Measurements from ENCODE around the gene VOPP1. TPM values are rescaled to one million over a fixed set of nuclear protein-coding genes. Genes with fewer than 3 reads are reported as not detected.
"Not testable (repeated sequence)": the region's sequence is repeated elsewhere in the genome, so short reads cannot be mapped to it uniquely, and the experiment has no call there.

The VOPP1 gene
- total RNA-seq, 1 donor from 2014 or later: 138 TPM

GRCh38 chr7:55514546-55515265 lies 57.6 kb downstream of the VOPP1 start:
- DNase-seq (ENCODE audit: extremely low read depth, low read depth, low spot score): no peak

GRCh38 chr7:55513868-55514267 lies 58.4 kb downstream of the VOPP1 start:
- no peak for DNase-seq (ENCODE audit: extremely low read depth, low read depth, low spot score)

- DNase-seq (ENCODE audit: extremely low read depth, low read depth, low spot score): no peak
Measured at GRCh38 chr7:55512635-55513191, 59.6 kb downstream of the VOPP1 start.

GRCh38 chr7:55510621-55511020 lies 61.7 kb downstream of the VOPP1 start:
- no peak for DNase-seq (ENCODE audit: extremely low read depth, low read depth, low spot score)

GRCh38 chr7:55510206-55510605 lies 62.1 kb downstream of the VOPP1 start:
- DNase-seq (ENCODE audit: extremely low read depth, low read depth, low spot score): not testable (repeated sequence)

GRCh38 chr7:55509322-55509721 lies 63.0 kb downstream of the VOPP1 start:
- DNase-seq (ENCODE audit: extremely low read depth, low read depth, low spot score): no peak

GRCh38 chr7:55508221-55509011 lies 63.9 kb downstream of the VOPP1 start:
- DNase-seq (ENCODE audit: extremely low read depth, low read depth, low spot score): no peak

- no peak for DNase-seq (ENCODE audit: extremely low read depth, low read depth, low spot score)
Measured at GRCh38 chr7:55507743-55508142, 64.6 kb downstream of the VOPP1 start.

- DNase-seq (ENCODE audit: extremely low read depth, low read depth, low spot score): no peak
Measured at GRCh38 chr7:55504967-55505658, 67.2 kb downstream of the VOPP1 start.

- no peak for DNase-seq (ENCODE audit: extremely low read depth, low read depth, low spot score)
Measured at GRCh38 chr7:55504093-55504859, 68.0 kb downstream of the VOPP1 start.

GRCh38 chr7:55502858-55503440 lies 69.4 kb downstream of the VOPP1 start:
- no peak for DNase-seq (ENCODE audit: extremely low read depth, low read depth, low spot score)

GRCh38 chr7:55502124-55502857 lies 70.0 kb downstream of the VOPP1 start:
- DNase-seq (ENCODE audit: extremely low read depth, low read depth, low spot score): no peak

- no peak for DNase-seq (ENCODE audit: extremely low read depth, low read depth, low spot score)
Measured at GRCh38 chr7:55501611-55502010, 70.7 kb downstream of the VOPP1 start.

- DNase-seq (ENCODE audit: extremely low read depth, low read depth, low spot score): no peak
Measured at GRCh38 chr7:55500117-55500756, 72.1 kb downstream of the VOPP1 start.

GRCh38 chr7:55499591-55499990 lies 72.7 kb downstream of the VOPP1 start:
- DNase-seq (ENCODE audit: extremely low read depth, low read depth, low spot score): no peak

GRCh38 chr7:55498770-55499169 lies 73.5 kb downstream of the VOPP1 start:
- DNase-seq (ENCODE audit: extremely low read depth, low read depth, low spot score): no peak

- no peak for DNase-seq (ENCODE audit: extremely low read depth, low read depth, low spot score)
Measured at GRCh38 chr7:55498142-55498541, 74.2 kb downstream of the VOPP1 start.

- DNase-seq (ENCODE audit: extremely low read depth, low read depth, low spot score): no peak
Measured at GRCh38 chr7:55497521-55497920, 74.8 kb downstream of the VOPP1 start.

GRCh38 chr7:55496906-55497305 lies 75.4 kb downstream of the VOPP1 start:
- no peak for DNase-seq (ENCODE audit: extremely low read depth, low read depth, low spot score)

Measured in glomerular endothelial cell (primary cell).